Measurements from ENCODE around the gene VAMP8. TPM values are rescaled to one million over a fixed set of nuclear protein-coding genes. Genes with fewer than 3 reads are reported as not detected.
A peak's percentile ranks its signal among the peaks of the same experiment; 100 is the strongest.

The VAMP8 gene
- total and polyA plus RNA-seq, 10 of the 15 experiments (the other 5 are each of a cell fraction or from before 2014, with no cell fraction given) = 93.6 to 744 (median 217) TPM

GRCh38 chr2:85599468-85600234 is 22.3 kb downstream of the VAMP8 start:
- no peak overlapping the region for H3K27ac ChIP-seq (ENCODE audit: control insufficient read depth, insufficient read depth)
- intact Hi-C loops (cut with micrococcal nuclease; ENCODE audit: unreplicated experiment) = no loop called here
- no peak overlapping the region for H3K9ac ChIP-seq (ENCODE audit: control insufficient read depth, insufficient read depth, low read length)
- no peaks in the 10 kb centered on the region for H3K27me3 ChIP-seq (replicated peaks in 1 of 2; ENCODE audit: control insufficient read depth in 2 of 2, insufficient read depth in 2 of 2, low read length in 1 of 2)
- H3K4me1 ChIP-seq (ENCODE audit: control insufficient read depth, insufficient read depth, low read length) = peaks cover 5% of the 10 kb centered on the region
- ChIA-PET SMC1A (ENCODE audit: uncharacterized antibody, unreplicated experiment) (no interaction called here), RAD21 (ENCODE audit: unreplicated experiment) (no interaction called here), POLR2A (interaction anchor here (1.9 kb wide), 1 partner anchor 12 kb away, joined by 10 read pairs; the partner anchor contains the start of gene C2orf68), CTCF (no interaction called here)
- H3K4me3 ChIP-seq = no peak overlapping the region
- DNase-seq (ENCODE audit: low read depth, low spot score) = no peak
- peaks cover 27% of the 10 kb centered on the region for H3K79me2 ChIP-seq (ENCODE audit: control insufficient read depth, insufficient read depth, low read length)
- no peak overlapping the region for H3K4me2 ChIP-seq (ENCODE audit: control insufficient read depth, insufficient read depth)
- no TSS peak for BruUV-seq (replicated peaks)
- in situ Hi-C loops (cut with MboI) = no loop called here
- no peak for ATAC-seq
- 81% methylated on average over 17 of the region's 17 CpGs for WGBS (ENCODE audit: insufficient coverage, insufficient replicate concordance, low lambda C conversion rate, missing lambda C conversion rate)
- no peaks in the 10 kb centered on the region for H3K9me3 ChIP-seq (replicated peaks; ENCODE audit: control insufficient read depth, insufficient read depth, low read length)
- no peak for FAIRE-seq
- H4K20me1 ChIP-seq (ENCODE audit: control insufficient read depth, insufficient read depth) = no peaks in the 10 kb centered on the region
- peaks cover 0 to 14% of the 10 kb centered on the region in 2 experiments; a peak in 3 of 4 replicates for H3K36me3 ChIP-seq (ENCODE audit: control insufficient read depth in 2 of 2, insufficient read depth in 2 of 2, low read length in 1 of 2)
- TF ChIP-seq POLR2AphosphoS2 (IDR thresholded peaks at IDR 0.05; ENCODE audit: low read depth, low read length) (0 out of 2 replicates have a peak, but pooled peaks have one; percentile 38), NBN (IDR thresholded peaks at IDR 0.05) (no peak)
- H2AFZ ChIP-seq (ENCODE audit: control insufficient read depth, low read depth, low read length) = no peak overlapping the region

- Histone ChIP-seq H2AFZ (ENCODE audit: control insufficient read depth, low read depth, low read length) (no peak overlapping the region), H4K20me1 (ENCODE audit: control insufficient read depth, insufficient read depth) (no peaks in the 10 kb centered on the region), H3K36me3 (ENCODE audit: control insufficient read depth in 2 of 2, insufficient read depth in 2 of 2, low read length in 1 of 2) (peaks cover 0 to 14% of the 10 kb centered on the region in 2 experiments; a peak in 3 of 4 replicates), H3K4me2 (ENCODE audit: control insufficient read depth, insufficient read depth) (no peak overlapping the region), H3K9ac (ENCODE audit: control insufficient read depth, insufficient read depth, low read length) (no peak overlapping the region), H3K9me3 (replicated peaks; ENCODE audit: control insufficient read depth, insufficient read depth, low read length) (no peaks in the 10 kb centered on the region), H3K27ac (ENCODE audit: control insufficient read depth, insufficient read depth) (no peak overlapping the region), H3K27me3 (replicated peaks in 1 of 2; ENCODE audit: control insufficient read depth in 2 of 2, insufficient read depth in 2 of 2, low read length in 1 of 2) (no peaks in the 10 kb centered on the region), H3K4me3 (no peak overlapping the region), H3K79me2 (ENCODE audit: control insufficient read depth, insufficient read depth, low read length) (peaks cover 22% of the 10 kb centered on the region), H3K4me1 (ENCODE audit: control insufficient read depth, insufficient read depth, low read length) (peaks cover 5% of the 10 kb centered on the region)
- ATAC-seq (no peak), DNase-seq (ENCODE audit: low read depth, low spot score) (no peak), FAIRE-seq (no peak)
- ChIA-PET RAD21 (ENCODE audit: unreplicated experiment) (interaction anchor here (0.5 kb wide), 1 partner anchor 25 kb away, joined by 3 read pairs; no protein-coding TSS in a partner anchor), CTCF (no interaction called here), SMC1A (ENCODE audit: uncharacterized antibody, unreplicated experiment) (no interaction called here), POLR2A (interaction anchor here (1.9 kb wide), 1 partner anchor 11 kb away, joined by 10 read pairs; the partner anchor contains the start of gene C2orf68)
- TF ChIP-seq TARDBP (IDR thresholded peaks at IDR 0.05; ENCODE audit: borderline replicate concordance) (no peak), DPF2 (IDR thresholded peaks at IDR 0.05) (no peak), ZSCAN29 (IDR thresholded peaks at IDR 0.05) (no peak), KAT2A (conservative IDR thresholded peaks at IDR 0.05; ENCODE audit: control insufficient read depth, low read depth, low read length) (no peak), IKZF1 (conservative IDR thresholded peaks at IDR 0.05) (no peak), ESRRA (IDR thresholded peaks at IDR 0.05; ENCODE audit: low read length) (no peak), WRNIP1 (IDR thresholded peaks at IDR 0.05; ENCODE audit: borderline replicate concordance, low read depth, low read length) (no peak), NR2C1 (IDR thresholded peaks at IDR 0.05) (no peak), EP300 (IDR thresholded peaks at IDR 0.05; ENCODE audit: borderline replicate concordance in 1 of 2, control insufficient read depth in 1 of 2, low read depth in 2 of 2, low read length in 2 of 2) (no peak), BACH1 (IDR thresholded peaks at IDR 0.05; ENCODE audit: borderline replicate concordance) (no peak)
- WGBS (ENCODE audit: insufficient coverage, insufficient replicate concordance, low lambda C conversion rate, missing lambda C conversion rate) = 75% methylated on average over 3 of the region's 3 CpGs
- BruUV-seq (replicated peaks) = no TSS peak
- in situ Hi-C loops (cut with MboI) (no loop called here), intact Hi-C loops (cut with micrococcal nuclease; ENCODE audit: unreplicated experiment) (no loop called here)
These were observed 22.8 kb downstream of the VAMP8 start for GRCh38 chr2:85600235-85600575.

Measured in GM12878 (cell line).